SK-N-SH treated with all-trans-retinoic acid at 6 μM for 48 hours (cell line): ENCODE data around the gene AGBL1.

Experiments used
- ATAC-seq: fragments of 200-7000 bp; cut with Tn5 transposase; 3 replicates; pipeline ENCODE4 v1.9.1; 2020; ENCODE audit warnings: mild to moderate bottlenecking, moderate library complexity
- ARNTL ChIP-seq: fragments of 450-650 bp; formaldehyde crosslinking; IDR thresholded peaks from 2 replicates; pipeline ENCODE4 v1.5.0; 2020; ENCODE audit warnings: low read depth, mild to moderate bottlenecking, moderate library complexity, borderline replicate concordance
- BACH2 ChIP-seq: fragments of 250-450 bp; sonication (Bioruptor Pico); IDR thresholded peaks from 2 replicates; pipeline ENCODE4 v1.9.0; 2021; ENCODE audit warnings: mild to moderate bottlenecking, borderline replicate concordance
- CSDC2 ChIP-seq: fragments of 250-450 bp; sonication (Bioruptor Pico); IDR thresholded peaks from 2 replicates; pipeline ENCODE4 v1.5.0; 2020; ENCODE audit warnings: mild to moderate bottlenecking, moderate library complexity
- ESRRG ChIP-seq: fragments of 250-450 bp; sonication (Bioruptor Pico); IDR thresholded peaks from 2 replicates; pipeline ENCODE4 v1.6.1; 2021; ENCODE audit warnings: mild to moderate bottlenecking
- GLIS3 ChIP-seq: fragments of 250-450 bp; sonication (Bioruptor Pico); IDR thresholded peaks from 2 replicates; pipeline ENCODE4 v1.5.0; 2020; ENCODE audit warnings: mild to moderate bottlenecking, moderate library complexity
- ISL1 ChIP-seq: fragments of 250-450 bp; sonication (Bioruptor Pico); IDR thresholded peaks from 2 replicates; pipeline ENCODE4 v2.1.2; 2022; ENCODE audit warnings: mild to moderate bottlenecking, moderate library complexity
- OSR1 ChIP-seq: fragments of 250-450 bp; sonication (Bioruptor Pico); IDR thresholded peaks from 2 replicates; pipeline ENCODE4 v1.8.0; 2022; ENCODE audit warnings: moderate library complexity, mild to moderate bottlenecking, inconsistent platforms
- RARB ChIP-seq: fragments of 250-450 bp; sonication (Bioruptor Pico); IDR thresholded peaks from 2 replicates; pipeline ENCODE4 v1.8.0; 2021; ENCODE audit warnings: mild to moderate bottlenecking, moderate library complexity
- SNAI2 ChIP-seq: fragments of 250-450 bp; sonication (Bioruptor Pico); IDR thresholded peaks from 2 replicates; pipeline ENCODE4 v1.5.0; 2020; ENCODE audit warnings: mild to moderate bottlenecking, moderate library complexity
- TCF4 ChIP-seq: fragments of 250-450 bp; sonication (Bioruptor Pico); IDR thresholded peaks from 2 replicates; pipeline ENCODE4 v1.8.0; 2021; ENCODE audit warnings: mild to moderate bottlenecking, moderate library complexity, borderline replicate concordance
- TOX ChIP-seq: fragments of 250-450 bp; sonication (Bioruptor Pico); IDR thresholded peaks from 2 replicates; pipeline ENCODE4 v1.8.0; 2021; ENCODE audit warnings: mild to moderate bottlenecking, moderate library complexity, borderline replicate concordance
- ZC3H10 ChIP-seq: fragments of 250-450 bp; sonication (Bioruptor Pico); IDR thresholded peaks from 2 replicates; pipeline ENCODE4 v1.5.1; 2021; ENCODE audit warnings: mild to moderate bottlenecking, moderate library complexity
- ZFP3 ChIP-seq: fragments of 250-450 bp; sonication (Bioruptor Pico); IDR thresholded peaks from 2 replicates; pipeline ENCODE4 v1.5.0; 2020; ENCODE audit warnings: mild to moderate bottlenecking, moderate library complexity
- ZFP30 ChIP-seq: fragments of 450-650 bp; formaldehyde crosslinking; IDR thresholded peaks from 2 replicates; pipeline ENCODE4 v1.5.0; 2022; ENCODE audit warnings: mild to moderate bottlenecking, moderate library complexity
- ZNF565 ChIP-seq: fragments of 450-650 bp; formaldehyde crosslinking; conservative IDR thresholded peaks from 2 replicates; pipeline ENCODE4 v1.5.0; 2020; ENCODE audit warnings: low read depth, mild to moderate bottlenecking, moderate library complexity
- ZNF70 ChIP-seq: fragments of 450-650 bp; formaldehyde crosslinking; IDR thresholded peaks from 2 replicates; pipeline ENCODE4 v1.5.0; 2020; ENCODE audit warnings: mild to moderate bottlenecking, moderate library complexity
- TF ChIP-seq, protein P1 (sequence below): fragments of 250-450 bp; sonication (Bioruptor Pico); IDR thresholded peaks from 2 replicates; pipeline ENCODE4 v1.8.0; 2021; ENCODE audit warnings: low read depth, mild to moderate bottlenecking, moderate library complexity, borderline replicate concordance
- TF ChIP-seq, protein P2 (sequence below): fragments of 250-450 bp; sonication (Bioruptor Pico); IDR thresholded peaks from 2 replicates; pipeline ENCODE4 v1.5.1; 2020; ENCODE audit warnings: low read depth, mild to moderate bottlenecking, moderate library complexity
- TF ChIP-seq, protein P3 (sequence below): fragments of 250-450 bp; sonication (Bioruptor Pico); IDR thresholded peaks from 2 replicates; pipeline ENCODE4 v1.8.0; 2020; ENCODE audit warnings: mild to moderate bottlenecking, moderate library complexity, borderline replicate concordance
- TF ChIP-seq, protein P4 (sequence below): fragments of 250-450 bp; sonication (Bioruptor Pico); IDR thresholded peaks from 2 replicates; pipeline ENCODE4 v1.5.0; 2020; ENCODE audit warnings: mild to moderate bottlenecking, moderate library complexity
- TF ChIP-seq, protein P5 (sequence below): fragments of 250-450 bp; sonication (Bioruptor Pico); IDR thresholded peaks from 2 replicates; pipeline ENCODE4 v1.5.1; 2021; ENCODE audit warnings: mild to moderate bottlenecking, moderate library complexity

Gene AGBL1

DNA sequence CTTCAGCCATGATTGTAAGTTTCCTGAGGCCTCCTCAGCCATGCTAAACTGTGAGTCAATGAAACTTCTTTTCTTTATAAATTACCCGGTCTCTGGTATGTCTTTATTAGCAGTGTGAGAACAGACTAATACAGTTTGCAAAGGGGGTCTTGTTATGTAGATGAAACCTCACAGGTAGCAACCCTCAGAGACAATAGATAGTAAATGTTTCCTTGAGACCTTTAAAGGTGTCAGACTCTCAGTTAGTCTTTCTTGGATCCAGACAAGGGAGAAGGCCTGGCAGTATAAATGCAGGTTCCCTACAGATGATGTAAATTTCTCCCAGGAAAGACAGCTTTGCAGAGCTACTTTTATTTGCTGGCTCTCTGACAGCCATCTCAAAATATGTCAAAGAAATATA, 510.8 kb downstream of the AGBL1 start:
- TF ChIP-seq SNAI2 (CRISPR knock-in tag) (no peak), ZC3H10 (CRISPR knock-in tag) (no peak), OSR1 (CRISPR knock-in tag) (no peak), ARNTL (CRISPR knock-in tag) (no peak), ZFP3 (no peak), TOX (no peak), GLIS3 (CRISPR knock-in tag) (no peak), TCF4 (CRISPR knock-in tag) (no peak), ZFP30 (CRISPR knock-in tag) (no peak), BACH2 (no peak), CSDC2 (no peak), RARB (CRISPR knock-in tag) (no peak), ESRRG (CRISPR knock-in tag) (no peak), ISL1 (CRISPR knock-in tag) (no peak)
- TF ChIP-seq, protein P1, sequence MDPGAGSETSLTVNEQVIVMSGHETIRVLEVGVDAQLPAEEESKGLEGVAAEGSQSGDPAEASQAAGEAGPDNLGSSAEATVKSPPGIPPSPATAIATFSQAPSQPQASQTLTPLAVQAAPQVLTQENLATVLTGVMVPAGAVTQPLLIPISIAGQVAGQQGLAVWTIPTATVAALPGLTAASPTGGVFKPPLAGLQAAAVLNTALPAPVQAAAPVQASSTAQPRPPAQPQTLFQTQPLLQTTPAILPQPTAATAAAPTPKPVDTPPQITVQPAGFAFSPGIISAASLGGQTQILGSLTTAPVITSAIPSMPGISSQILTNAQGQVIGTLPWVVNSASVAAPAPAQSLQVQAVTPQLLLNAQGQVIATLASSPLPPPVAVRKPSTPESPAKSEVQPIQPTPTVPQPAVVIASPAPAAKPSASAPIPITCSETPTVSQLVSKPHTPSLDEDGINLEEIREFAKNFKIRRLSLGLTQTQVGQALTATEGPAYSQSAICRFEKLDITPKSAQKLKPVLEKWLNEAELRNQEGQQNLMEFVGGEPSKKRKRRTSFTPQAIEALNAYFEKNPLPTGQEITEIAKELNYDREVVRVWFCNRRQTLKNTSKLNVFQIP (CRISPR knock-in tag), result no peak
- TF ChIP-seq, protein P2, sequence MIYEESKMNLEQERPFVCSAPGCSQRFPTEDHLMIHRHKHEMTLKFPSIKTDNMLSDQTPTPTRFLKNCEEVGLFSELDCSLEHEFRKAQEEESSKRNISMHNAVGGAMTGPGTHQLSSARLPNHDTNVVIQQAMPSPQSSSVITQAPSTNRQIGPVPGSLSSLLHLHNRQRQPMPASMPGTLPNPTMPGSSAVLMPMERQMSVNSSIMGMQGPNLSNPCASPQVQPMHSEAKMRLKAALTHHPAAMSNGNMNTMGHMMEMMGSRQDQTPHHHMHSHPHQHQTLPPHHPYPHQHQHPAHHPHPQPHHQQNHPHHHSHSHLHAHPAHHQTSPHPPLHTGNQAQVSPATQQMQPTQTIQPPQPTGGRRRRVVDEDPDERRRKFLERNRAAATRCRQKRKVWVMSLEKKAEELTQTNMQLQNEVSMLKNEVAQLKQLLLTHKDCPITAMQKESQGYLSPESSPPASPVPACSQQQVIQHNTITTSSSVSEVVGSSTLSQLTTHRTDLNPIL, result no peak
- TF ChIP-seq, protein P3, sequence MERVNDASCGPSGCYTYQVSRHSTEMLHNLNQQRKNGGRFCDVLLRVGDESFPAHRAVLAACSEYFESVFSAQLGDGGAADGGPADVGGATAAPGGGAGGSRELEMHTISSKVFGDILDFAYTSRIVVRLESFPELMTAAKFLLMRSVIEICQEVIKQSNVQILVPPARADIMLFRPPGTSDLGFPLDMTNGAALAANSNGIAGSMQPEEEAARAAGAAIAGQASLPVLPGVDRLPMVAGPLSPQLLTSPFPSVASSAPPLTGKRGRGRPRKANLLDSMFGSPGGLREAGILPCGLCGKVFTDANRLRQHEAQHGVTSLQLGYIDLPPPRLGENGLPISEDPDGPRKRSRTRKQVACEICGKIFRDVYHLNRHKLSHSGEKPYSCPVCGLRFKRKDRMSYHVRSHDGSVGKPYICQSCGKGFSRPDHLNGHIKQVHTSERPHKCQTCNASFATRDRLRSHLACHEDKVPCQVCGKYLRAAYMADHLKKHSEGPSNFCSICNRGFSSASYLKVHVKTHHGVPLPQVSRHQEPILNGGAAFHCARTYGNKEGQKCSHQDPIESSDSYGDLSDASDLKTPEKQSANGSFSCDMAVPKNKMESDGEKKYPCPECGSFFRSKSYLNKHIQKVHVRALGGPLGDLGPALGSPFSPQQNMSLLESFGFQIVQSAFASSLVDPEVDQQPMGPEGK (CRISPR knock-in tag), result no peak
- TF ChIP-seq, protein P4, sequence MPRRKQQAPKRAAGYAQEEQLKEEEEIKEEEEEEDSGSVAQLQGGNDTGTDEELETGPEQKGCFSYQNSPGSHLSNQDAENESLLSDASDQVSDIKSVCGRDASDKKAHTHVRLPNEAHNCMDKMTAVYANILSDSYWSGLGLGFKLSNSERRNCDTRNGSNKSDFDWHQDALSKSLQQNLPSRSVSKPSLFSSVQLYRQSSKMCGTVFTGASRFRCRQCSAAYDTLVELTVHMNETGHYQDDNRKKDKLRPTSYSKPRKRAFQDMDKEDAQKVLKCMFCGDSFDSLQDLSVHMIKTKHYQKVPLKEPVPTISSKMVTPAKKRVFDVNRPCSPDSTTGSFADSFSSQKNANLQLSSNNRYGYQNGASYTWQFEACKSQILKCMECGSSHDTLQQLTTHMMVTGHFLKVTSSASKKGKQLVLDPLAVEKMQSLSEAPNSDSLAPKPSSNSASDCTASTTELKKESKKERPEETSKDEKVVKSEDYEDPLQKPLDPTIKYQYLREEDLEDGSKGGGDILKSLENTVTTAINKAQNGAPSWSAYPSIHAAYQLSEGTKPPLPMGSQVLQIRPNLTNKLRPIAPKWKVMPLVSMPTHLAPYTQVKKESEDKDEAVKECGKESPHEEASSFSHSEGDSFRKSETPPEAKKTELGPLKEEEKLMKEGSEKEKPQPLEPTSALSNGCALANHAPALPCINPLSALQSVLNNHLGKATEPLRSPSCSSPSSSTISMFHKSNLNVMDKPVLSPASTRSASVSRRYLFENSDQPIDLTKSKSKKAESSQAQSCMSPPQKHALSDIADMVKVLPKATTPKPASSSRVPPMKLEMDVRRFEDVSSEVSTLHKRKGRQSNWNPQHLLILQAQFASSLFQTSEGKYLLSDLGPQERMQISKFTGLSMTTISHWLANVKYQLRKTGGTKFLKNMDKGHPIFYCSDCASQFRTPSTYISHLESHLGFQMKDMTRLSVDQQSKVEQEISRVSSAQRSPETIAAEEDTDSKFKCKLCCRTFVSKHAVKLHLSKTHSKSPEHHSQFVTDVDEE, result no peak
- ATAC-seq, result no peak

DNA sequence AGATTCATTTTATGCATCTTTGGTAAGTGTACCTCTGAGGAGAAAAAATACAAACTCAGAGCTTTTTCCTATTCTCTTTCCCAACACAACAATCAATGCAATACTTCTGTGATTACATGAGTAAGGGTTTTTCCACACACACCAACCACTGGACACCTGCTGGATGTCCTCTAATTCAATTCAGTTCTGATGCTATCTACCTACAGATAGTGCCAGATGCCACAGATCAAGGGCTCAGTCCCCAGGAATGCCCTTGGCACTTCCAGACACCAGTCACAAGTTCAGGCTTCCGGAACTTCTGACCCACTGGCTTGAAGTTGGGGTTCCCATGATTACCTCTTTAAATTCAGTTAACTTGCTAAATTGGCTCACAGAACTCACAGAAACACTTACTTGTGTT, 511.5 kb downstream of the AGBL1 start:
- TF ChIP-seq, protein P1 (CRISPR knock-in tag), result no peak
- TF ChIP-seq, all 23 proteins: peak for 0
- ATAC-seq, result no peak

DNA sequence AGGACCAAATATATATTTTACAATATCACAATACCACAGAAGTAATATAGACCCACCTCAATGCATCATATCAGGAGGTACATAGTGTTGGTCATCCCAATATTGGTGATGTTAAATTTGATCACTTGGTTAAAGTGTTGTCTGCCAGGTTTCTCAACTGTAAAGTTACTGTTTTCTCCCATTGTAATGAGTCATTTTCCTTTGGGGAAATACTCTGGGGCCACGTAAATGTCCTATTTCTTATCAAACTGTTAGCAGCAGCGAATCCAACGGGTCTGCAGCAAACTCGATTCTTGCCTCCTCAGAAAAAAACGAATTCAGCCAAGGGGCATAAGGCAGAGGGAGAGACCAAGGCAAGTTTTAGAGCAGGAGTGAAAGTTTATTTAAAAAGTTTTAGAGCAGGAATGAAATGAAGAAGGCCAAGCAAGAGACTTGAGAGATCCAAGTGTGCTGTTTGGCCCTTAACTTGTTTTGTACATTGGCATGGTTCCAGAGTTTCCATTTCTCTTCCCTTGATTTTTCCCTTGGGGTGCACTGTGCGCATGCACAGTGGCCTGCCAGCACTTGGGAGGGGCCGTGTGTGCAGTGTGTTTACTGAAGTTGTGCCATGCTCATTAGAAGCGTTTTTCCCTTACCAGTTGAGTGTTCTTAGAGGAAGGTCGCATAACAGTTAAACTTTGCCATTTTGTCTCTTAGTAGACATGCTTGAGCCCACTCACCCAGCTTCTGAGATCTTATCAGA, 512.5 kb downstream of the AGBL1 start:
- TF ChIP-seq ZNF70 (no peak), ZNF565 (CRISPR knock-in tag) (no peak), CSDC2 (no peak), TCF4 (CRISPR knock-in tag) (no peak), ZFP3 (no peak), GLIS3 (CRISPR knock-in tag) (no peak)
- no peak for ATAC-seq

DNA sequence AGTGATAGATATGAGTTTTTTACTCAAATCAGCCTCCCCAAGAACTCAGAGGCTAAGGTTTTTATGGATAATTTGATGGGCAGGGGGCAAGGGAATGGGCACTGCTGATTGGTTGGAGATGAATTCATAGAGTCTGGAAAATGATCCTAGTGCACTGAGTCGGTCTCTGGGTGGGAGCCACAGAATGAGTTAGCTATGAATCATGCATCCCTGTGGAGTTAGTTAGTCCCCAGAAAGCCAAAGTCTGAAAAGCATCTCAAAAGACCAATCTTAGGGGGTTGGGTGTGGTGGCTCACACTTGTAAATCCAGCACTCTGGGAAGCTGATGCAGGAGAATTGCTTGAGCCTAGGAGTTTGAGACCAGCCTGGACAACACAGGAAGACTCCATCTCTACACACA, 516.1 kb downstream of the AGBL1 start:
- ATAC-seq, result no peak
- no peak for TF ChIP-seq ARNTL (CRISPR knock-in tag)
- TF ChIP-seq ZNF70, result no peak
- TF ChIP-seq, protein P5, sequence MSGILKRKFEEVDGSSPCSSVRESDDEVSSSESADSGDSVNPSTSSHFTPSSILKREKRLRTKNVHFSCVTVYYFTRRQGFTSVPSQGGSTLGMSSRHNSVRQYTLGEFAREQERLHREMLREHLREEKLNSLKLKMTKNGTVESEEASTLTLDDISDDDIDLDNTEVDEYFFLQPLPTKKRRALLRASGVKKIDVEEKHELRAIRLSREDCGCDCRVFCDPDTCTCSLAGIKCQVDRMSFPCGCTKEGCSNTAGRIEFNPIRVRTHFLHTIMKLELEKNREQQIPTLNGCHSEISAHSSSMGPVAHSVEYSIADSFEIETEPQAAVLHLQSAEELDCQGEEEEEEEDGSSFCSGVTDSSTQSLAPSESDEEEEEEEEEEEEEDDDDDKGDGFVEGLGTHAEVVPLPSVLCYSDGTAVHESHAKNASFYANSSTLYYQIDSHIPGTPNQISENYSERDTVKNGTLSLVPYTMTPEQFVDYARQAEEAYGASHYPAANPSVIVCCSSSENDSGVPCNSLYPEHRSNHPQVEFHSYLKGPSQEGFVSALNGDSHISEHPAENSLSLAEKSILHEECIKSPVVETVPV (CRISPR knock-in tag), result no peak
- TF ChIP-seq RARB (CRISPR knock-in tag), result no peak
- TF ChIP-seq ZFP30 (CRISPR knock-in tag), result no peak
- no peak for TF ChIP-seq TOX
- TF ChIP-seq SNAI2 (CRISPR knock-in tag), result no peak
- TF ChIP-seq ZNF565 (CRISPR knock-in tag), result no peak
- TF ChIP-seq TCF4 (CRISPR knock-in tag), result no peak
- TF ChIP-seq BACH2, result no peak
- TF ChIP-seq, protein P1 (CRISPR knock-in tag), result no peak
- TF ChIP-seq GLIS3 (CRISPR knock-in tag), result no peak
- no peak for TF ChIP-seq ZFP3
